IMR-90 (cell line): ENCODE measurements around the gene KLHDC10. TPM values are rescaled to one million over a fixed set of nuclear protein-coding genes. Genes with fewer than 3 reads are reported as not detected.

Experiments
- ATAC-seq: fragments of 200-7000 bp; cut with Tn5 transposase; 2 replicates; pipeline ENCODE4 v1.9.1; 2020; ENCODE audit warnings: low read depth, mild to moderate bottlenecking, moderate library complexity
- BruUV-seq: library from RNA; stranded (reverse); fragments of 400-500 nt; replicated peaks from 2 replicates; lab custom pipeline; 2021; lab: Mats Ljungman, UMichigan
- CTCF ChIA-PET: fragments of 300-600 bp; formaldehyde crosslinking; extraction: SDS; loops from one replicate; lab custom pipeline; 2021; ENCODE audit warnings: antibody characterized with exemption; lab: Yijun Ruan, JAX
- POLR2A ChIA-PET: fragments of 300-600 bp; sonication (Branson Sonifier 250); formaldehyde crosslinking; loops from one replicate; lab custom pipeline; 2022; ENCODE audit warnings: antibody characterized with exemption; ENCODE audit not compliant: unreplicated experiment; lab: Charles Lee
- DNase-seq: peaks from one replicate; pipeline ENCODE4 v3.0.0; 2013
- H2AFZ ChIP-seq: replicated peaks from 2 replicates; pipeline ENCODE3; 2013; ENCODE audit warnings: low read length, mild to moderate bottlenecking; ENCODE audit not compliant: poor library complexity
- H2AK5ac ChIP-seq: 2 replicates; pipeline ENCODE4 v1.6.1; 2013; ENCODE audit warnings: low read depth, low read length, inconsistent platforms
- H2AK9ac ChIP-seq: replicated peaks from 2 replicates; pipeline ENCODE3; 2013; ENCODE audit warnings: mild to moderate bottlenecking, low read depth, low read length, moderate library complexity; ENCODE audit not compliant: poor library complexity
- H2BK120ac ChIP-seq: 2 replicates; pipeline ENCODE4 v1.6.1; 2013; ENCODE audit warnings: low read depth, low read length, inconsistent platforms
- H2BK15ac ChIP-seq: 3 replicates; pipeline ENCODE4 v1.6.1; 2013; ENCODE audit warnings: low read depth, low read length, inconsistent platforms
- H2BK20ac ChIP-seq: 2 replicates; pipeline ENCODE4 v1.6.1; 2013; ENCODE audit warnings: low read depth, mild to moderate bottlenecking, inconsistent platforms, low read length, moderate library complexity
- H2BK5ac ChIP-seq: 2 replicates; pipeline ENCODE4 v1.6.1; 2013; ENCODE audit warnings: mild to moderate bottlenecking, low read depth, low read length, inconsistent platforms; ENCODE audit not compliant: poor library complexity, severe bottlenecking
- H3K14ac ChIP-seq: replicated peaks from 2 replicates; pipeline ENCODE4 v1.6.1; 2013; ENCODE audit warnings: low read depth, low read length, inconsistent platforms
- H3K18ac ChIP-seq: 2 replicates; pipeline ENCODE4 v1.6.1; 2013; ENCODE audit warnings: low read depth, low read length, control low read depth
- H3K23ac ChIP-seq: 2 replicates; pipeline ENCODE4 v1.6.1; 2013; ENCODE audit warnings: low read depth, low read length, inconsistent platforms
- H3K27ac ChIP-seq: 2 replicates; pipeline ENCODE4 v1.5.1; 2013; ENCODE audit warnings: mild to moderate bottlenecking, control low read depth, low read length; ENCODE audit not compliant: insufficient read depth
- H3K27me3 ChIP-seq: 2 replicates; pipeline ENCODE4 v1.6.1; 2013; ENCODE audit warnings: low read length; ENCODE audit not compliant: control insufficient read depth, insufficient read depth
- H3K36me3 ChIP-seq: 2 replicates; pipeline ENCODE4 v1.6.1; 2013; ENCODE audit warnings: low read length, mixed read lengths; ENCODE audit not compliant: control insufficient read depth, insufficient read depth
- H3K4ac ChIP-seq: 2 replicates; pipeline ENCODE4 v1.6.1; 2013; ENCODE audit warnings: low read depth, low read length, inconsistent platforms
- H3K4me1 ChIP-seq: 2 replicates; pipeline ENCODE4 v1.6.1; 2013; ENCODE audit warnings: low read length, mixed read lengths; ENCODE audit not compliant: control insufficient read depth, insufficient read depth
- H3K4me2 ChIP-seq: 2 replicates; pipeline ENCODE4 v1.6.1; 2013; ENCODE audit warnings: low read depth, mild to moderate bottlenecking, control low read depth, low read length, moderate library complexity
- H3K4me3 ChIP-seq: 2 replicates; pipeline ENCODE4 v1.5.1; 2013; ENCODE audit warnings: low read depth, mild to moderate bottlenecking, control low read depth, low read length, moderate library complexity; ENCODE audit not compliant: insufficient read depth
- H3K56ac ChIP-seq: 2 replicates; pipeline ENCODE4 v1.6.1; 2013; ENCODE audit warnings: low read length, inconsistent platforms; ENCODE audit not compliant: insufficient read depth; ENCODE audit errors: extremely low read depth
- H3K79me1 ChIP-seq, 2 experiments: 2 replicates each; pipeline ENCODE4 v1.6.1; 2013; ENCODE audit warnings: low read length in 2 of 2, inconsistent platforms in 1 of 2, low read depth in 1 of 2
- H3K9ac ChIP-seq: 2 replicates; pipeline ENCODE4 v1.6.1; 2013; ENCODE audit warnings: low read depth, low read length, control low read depth
- H3K9me1 ChIP-seq: 2 replicates; pipeline ENCODE4 v1.6.1; 2013; ENCODE audit warnings: low read length, inconsistent platforms; ENCODE audit not compliant: insufficient read depth
- H3K9me3 ChIP-seq: 2 replicates; pipeline ENCODE4 v1.6.1; 2013; ENCODE audit warnings: low read length; ENCODE audit not compliant: control insufficient read depth, insufficient read depth
- H4K20me1 ChIP-seq: 2 replicates; pipeline ENCODE4 v1.6.1; 2013; ENCODE audit warnings: low read length, inconsistent platforms; ENCODE audit not compliant: insufficient read depth
- H4K5ac ChIP-seq: 2 replicates; pipeline ENCODE4 v1.6.1; 2013; ENCODE audit warnings: mild to moderate bottlenecking, low read depth, low read length, control low read depth
- H4K8ac ChIP-seq, 2 experiments: 2 replicates each; pipeline ENCODE4 v1.6.1; 2013; ENCODE audit warnings: low read depth in 2 of 2, low read length in 2 of 2, control low read depth in 1 of 2, inconsistent platforms in 1 of 2
- H4K91ac ChIP-seq: 2 replicates; pipeline ENCODE4 v1.6.1; 2013; ENCODE audit warnings: low read depth, low read length, inconsistent platforms; ENCODE audit not compliant: insufficient read depth
- BHLHE40 ChIP-seq: fragments of 150-350 bp; IDR thresholded peaks from 2 replicates; pipeline ENCODE4 v1.6.1; 2016; ENCODE audit warnings: mild to moderate bottlenecking, low read depth, low read length
- CEBPB ChIP-seq: IDR thresholded peaks from 2 replicates; pipeline ENCODE4 v1.6.1; 2012; ENCODE audit warnings: low read depth, low read length, improper control_type of control experiment
- CHD1 ChIP-seq: IDR thresholded peaks from 2 replicates; pipeline ENCODE4 v1.6.1; 2012; ENCODE audit warnings: low read depth, low read length, improper control_type of control experiment
- FOS ChIP-seq: fragments of 150-350 bp; IDR thresholded peaks from 2 replicates; pipeline ENCODE4 v1.6.1; 2016; ENCODE audit warnings: low read depth, low read length
- MAFK ChIP-seq: IDR thresholded peaks from 2 replicates; pipeline ENCODE4 v1.6.1; 2012; ENCODE audit warnings: low read depth, low read length, improper control_type of control experiment
- MAZ ChIP-seq: IDR thresholded peaks from 2 replicates; pipeline ENCODE4 v1.6.1; 2012; ENCODE audit warnings: low read depth, mild to moderate bottlenecking, low read length, improper control_type of control experiment, moderate library complexity, borderline replicate concordance
- MXI1 ChIP-seq: IDR thresholded peaks from 2 replicates; pipeline ENCODE4 v1.6.1; 2012; ENCODE audit warnings: low read depth, mild to moderate bottlenecking, low read length, moderate library complexity, borderline replicate concordance
- NFE2L2 ChIP-seq: fragments of 150-350 bp; IDR thresholded peaks from 2 replicates; pipeline ENCODE4 v1.6.1; 2016; ENCODE audit warnings: low read depth, mild to moderate bottlenecking, low read length
- POLR2A ChIP-seq: IDR thresholded peaks from 2 replicates; pipeline ENCODE4 v1.6.1; 2012; ENCODE audit warnings: mild to moderate bottlenecking, low read depth, low read length
- RAD21 ChIP-seq: IDR thresholded peaks from 2 replicates; pipeline ENCODE4 v1.6.1; 2012; ENCODE audit warnings: low read length, improper control_type of control experiment
- RCOR1 ChIP-seq: IDR thresholded peaks from 2 replicates; pipeline ENCODE4 v1.6.1; 2012; ENCODE audit warnings: mild to moderate bottlenecking, low read length, improper control_type of control experiment; ENCODE audit not compliant: insufficient replicate concordance
- RFX5 ChIP-seq: IDR thresholded peaks from 2 replicates; pipeline ENCODE4 v1.8.0; 2012; ENCODE audit warnings: low read depth, mild to moderate bottlenecking, low read length, moderate library complexity
- SMC3 ChIP-seq: fragments of 150-350 bp; IDR thresholded peaks from 2 replicates; pipeline ENCODE4 v1.6.1; 2016; ENCODE audit warnings: low read depth, mild to moderate bottlenecking, antibody characterized with exemption, low read length, moderate library complexity
- WGBS, 2 experiments: methylation state at CpG; one replicate each; pipeline versions ENCODE4 v1.1.5 to v1.1.7; 2013; ENCODE audit warnings: missing lambda C conversion rate in 2 of 2; ENCODE audit not compliant: insufficient read length in 1 of 2; ENCODE audit errors: extremely low coverage in 2 of 2; 5-methylcytosine and 5-hydroxymethylcytosine counted together
- dilution Hi-C: fragments of 300-500 bp; cut with HindIII; formaldehyde crosslinking; loops from one replicate; pipeline ENCODE4 v1.14.3; 2018; ENCODE audit warnings: low sequenced_read_pairs; ENCODE audit not compliant: unreplicated experiment
- in situ Hi-C: fragments of 300-500 bp; cut with MboI; formaldehyde crosslinking; loops from 3 replicates; pipeline ENCODE4 v1.14.3; 2019; ENCODE audit warnings: low sequenced_read_pairs, inconsistent platforms, mixed read lengths
- intact Hi-C: fragments of 100-400 bp; cut with micrococcal nuclease; formaldehyde crosslinking; loops from 2 replicates; pipeline ENCODE4 v1.10.0; 2022
- polyA plus RNA-seq, 3 experiments: library from polyadenylated mRNA; depleted of rRNA; stranded (reverse); fragments of >200 nt; gene quantifications; 2 replicates each; pipeline ENCODE4 v1.2.3, GENCODE V29; 2012; ENCODE audit warnings: low replicate concordance in 1 of 3
- total RNA-seq: library from RNA; depleted of rRNA; stranded (reverse); fragments of >200 nt; gene quantifications from 2 replicates; pipeline ENCODE4 v1.2.3, GENCODE V29; 2012
- TF ChIP-seq, protein P1 (sequence below): fragments of 150-350 bp; IDR thresholded peaks from 2 replicates; pipeline ENCODE4 v1.6.1; 2016; ENCODE audit warnings: low read depth, mild to moderate bottlenecking, low read length, moderate library complexity, borderline replicate concordance
- TF ChIP-seq, protein P2 (sequence below): fragments of 150-350 bp; IDR thresholded peaks from 2 replicates; pipeline ENCODE4 v1.6.1; 2017; ENCODE audit warnings: mild to moderate bottlenecking, antibody characterized with exemption, low read length, low read depth
- TF ChIP-seq, protein P3 (sequence below): conservative IDR thresholded peaks from 2 replicates; pipeline ENCODE4 v1.5.1; 2012; ENCODE audit warnings: mild to moderate bottlenecking, low read depth, low read length, improper control_type of control experiment

Gene KLHDC10
- total and polyA plus RNA-seq, 2 of the 4 experiments (the other 2 are of a cell fraction), result 12.4 to 27.1 TPM

DNA sequence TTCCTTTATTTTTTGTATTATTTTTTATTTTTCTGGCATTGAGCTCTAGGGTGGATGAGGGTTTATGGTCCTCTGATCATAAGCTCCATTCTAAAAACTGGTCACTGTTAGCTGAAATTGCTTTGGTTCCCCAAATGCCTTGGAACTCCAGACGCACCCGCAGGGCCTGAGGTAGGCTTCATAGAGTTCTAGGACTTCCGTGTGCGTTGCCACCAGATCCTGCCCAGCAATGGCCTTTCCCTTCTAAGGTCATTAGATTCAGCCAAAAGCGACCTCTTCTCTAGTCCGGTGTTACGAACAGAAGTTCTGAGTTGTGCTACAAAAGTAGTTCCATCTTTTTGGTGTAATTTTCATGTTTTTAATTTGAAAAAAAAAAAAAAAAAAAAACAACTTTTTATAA lies 64.4 kb downstream of the KLHDC10 start:
- peaks cover 26% of the 10 kb centered on the region for H3K36me3 ChIP-seq
- dilution Hi-C loops (no loop called here), in situ Hi-C loops (no loop called here), intact Hi-C loops (no loop called here)
- POLR2A ChIA-PET, result no interaction called here
- no peak overlapping the region for H3K14ac ChIP-seq
- H3K4me1 ChIP-seq, result peaks cover 6% of the 10 kb centered on the region; the same call in 1 of the 2 replicates
- no peaks in the 10 kb centered on the region for H3K9me3 ChIP-seq
- no peak overlapping the region for H3K27ac ChIP-seq
- H3K4ac ChIP-seq, result no peak overlapping the region
- WGBS, 2 experiments, result 100% methylated on average over 4 of the region's 7 CpGs; no CpG with 5 or more reads in 1 of the 2 experiments
- H2AK9ac ChIP-seq, result no peak overlapping the region
- no peak overlapping the region for H2BK15ac ChIP-seq
- H2BK5ac ChIP-seq, result no peak overlapping the region
- no peak overlapping the region for H2BK120ac ChIP-seq
- H4K91ac ChIP-seq, result no peak overlapping the region
- no peaks in the 10 kb centered on the region for H3K27me3 ChIP-seq
- H4K5ac ChIP-seq, result no peak overlapping the region
- H3K9ac ChIP-seq, result no peak overlapping the region
- H3K18ac ChIP-seq, result no peak overlapping the region
- H3K4me3 ChIP-seq, result no peak overlapping the region
- TF ChIP-seq FOS, result no peak
- TF ChIP-seq CHD1, result no peak
- TF ChIP-seq, protein P1, sequence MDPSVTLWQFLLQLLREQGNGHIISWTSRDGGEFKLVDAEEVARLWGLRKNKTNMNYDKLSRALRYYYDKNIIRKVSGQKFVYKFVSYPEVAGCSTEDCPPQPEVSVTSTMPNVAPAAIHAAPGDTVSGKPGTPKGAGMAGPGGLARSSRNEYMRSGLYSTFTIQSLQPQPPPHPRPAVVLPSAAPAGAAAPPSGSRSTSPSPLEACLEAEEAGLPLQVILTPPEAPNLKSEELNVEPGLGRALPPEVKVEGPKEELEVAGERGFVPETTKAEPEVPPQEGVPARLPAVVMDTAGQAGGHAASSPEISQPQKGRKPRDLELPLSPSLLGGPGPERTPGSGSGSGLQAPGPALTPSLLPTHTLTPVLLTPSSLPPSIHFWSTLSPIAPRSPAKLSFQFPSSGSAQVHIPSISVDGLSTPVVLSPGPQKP, result no peak
- TF ChIP-seq, protein P2, sequence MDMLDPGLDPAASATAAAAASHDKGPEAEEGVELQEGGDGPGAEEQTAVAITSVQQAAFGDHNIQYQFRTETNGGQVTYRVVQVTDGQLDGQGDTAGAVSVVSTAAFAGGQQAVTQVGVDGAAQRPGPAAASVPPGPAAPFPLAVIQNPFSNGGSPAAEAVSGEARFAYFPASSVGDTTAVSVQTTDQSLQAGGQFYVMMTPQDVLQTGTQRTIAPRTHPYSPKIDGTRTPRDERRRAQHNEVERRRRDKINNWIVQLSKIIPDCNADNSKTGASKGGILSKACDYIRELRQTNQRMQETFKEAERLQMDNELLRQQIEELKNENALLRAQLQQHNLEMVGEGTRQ, result no peak
- no peak for TF ChIP-seq RAD21
- TF ChIP-seq BHLHE40, result no peak
- no peak for TF ChIP-seq MXI1
- no peak for TF ChIP-seq MAZ
- TF ChIP-seq POLR2A, result no peak
- TF ChIP-seq SMC3, result no peak
- TF ChIP-seq NFE2L2, result no peak
- no peak for TF ChIP-seq MAFK
- TF ChIP-seq CEBPB, result no peak
- no peak for TF ChIP-seq RCOR1
- no peak for TF ChIP-seq RFX5
- TF ChIP-seq, protein P3, sequence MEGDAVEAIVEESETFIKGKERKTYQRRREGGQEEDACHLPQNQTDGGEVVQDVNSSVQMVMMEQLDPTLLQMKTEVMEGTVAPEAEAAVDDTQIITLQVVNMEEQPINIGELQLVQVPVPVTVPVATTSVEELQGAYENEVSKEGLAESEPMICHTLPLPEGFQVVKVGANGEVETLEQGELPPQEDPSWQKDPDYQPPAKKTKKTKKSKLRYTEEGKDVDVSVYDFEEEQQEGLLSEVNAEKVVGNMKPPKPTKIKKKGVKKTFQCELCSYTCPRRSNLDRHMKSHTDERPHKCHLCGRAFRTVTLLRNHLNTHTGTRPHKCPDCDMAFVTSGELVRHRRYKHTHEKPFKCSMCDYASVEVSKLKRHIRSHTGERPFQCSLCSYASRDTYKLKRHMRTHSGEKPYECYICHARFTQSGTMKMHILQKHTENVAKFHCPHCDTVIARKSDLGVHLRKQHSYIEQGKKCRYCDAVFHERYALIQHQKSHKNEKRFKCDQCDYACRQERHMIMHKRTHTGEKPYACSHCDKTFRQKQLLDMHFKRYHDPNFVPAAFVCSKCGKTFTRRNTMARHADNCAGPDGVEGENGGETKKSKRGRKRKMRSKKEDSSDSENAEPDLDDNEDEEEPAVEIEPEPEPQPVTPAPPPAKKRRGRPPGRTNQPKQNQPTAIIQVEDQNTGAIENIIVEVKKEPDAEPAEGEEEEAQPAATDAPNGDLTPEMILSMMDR, result no peak
- H3K79me1 ChIP-seq, result peaks cover 3% of the 10 kb centered on the region in 2 experiments; a peak in 1 of 4 replicates
- BruUV-seq, result no TSS peak
- ATAC-seq, result no peak
- H3K9me1 ChIP-seq, result peaks cover 7% of the 10 kb centered on the region; the same call in 1 of the 2 replicates
- no peak overlapping the region for H3K56ac ChIP-seq
- no peak overlapping the region for H2AFZ ChIP-seq
- H4K8ac ChIP-seq, result no peak overlapping the region
- CTCF ChIA-PET, result interaction anchor here (1.0 kb wide), 1 partner anchor 10 kb away, joined by 4 read pairs; no protein-coding TSS in a partner anchor
- no peak for DNase-seq
- H3K23ac ChIP-seq, result no peak overlapping the region
- no peak overlapping the region for H2AK5ac ChIP-seq
- H3K4me2 ChIP-seq, result no peak overlapping the region
- no peaks in the 10 kb centered on the region for H4K20me1 ChIP-seq
- H2BK20ac ChIP-seq, result no peak overlapping the region
